Activated CD4-positive, CD25-positive, alpha-beta regulatory T cell treated with anti-CD3 and anti-CD28 coated beads, Interleukin-2, amount 50 U/mL, for 24 hours (primary cell): ENCODE measurements around the gene BRDT.

Source experiments
- ATAC-seq, 2 donors: fragments of 150-1000 bp; cut with Tn5 transposase; one replicate each; pipeline ENCODE4 v1.10.0; 2021; ENCODE audit warnings: mild to moderate bottlenecking in 1 of 2, moderate library complexity in 1 of 2

The BRDT gene

DNA sequence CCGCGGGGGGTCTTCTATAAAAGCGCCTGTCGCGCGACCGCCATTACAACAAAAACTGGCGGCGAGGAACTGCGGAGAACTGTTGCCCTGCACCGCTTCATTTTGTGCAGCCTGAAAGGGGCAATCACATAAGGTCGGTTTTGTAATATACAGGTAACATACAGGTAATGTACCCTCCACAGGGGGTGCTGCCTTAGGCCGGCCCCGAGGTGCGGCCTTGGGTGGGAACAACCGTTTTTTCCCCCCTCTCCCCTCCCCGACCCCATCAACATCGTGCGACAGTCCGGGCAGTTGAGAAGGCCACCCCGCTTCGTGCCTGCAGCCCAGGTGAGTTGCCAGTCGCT is at the start of gene BRDT:
TSS of gene BRDT (plus strand) at position 46 of the 344 bp plus-strand sequence. CDS start 13,354 bp downstream, outside the sequence.
- ATAC-seq, result no peak

DNA sequence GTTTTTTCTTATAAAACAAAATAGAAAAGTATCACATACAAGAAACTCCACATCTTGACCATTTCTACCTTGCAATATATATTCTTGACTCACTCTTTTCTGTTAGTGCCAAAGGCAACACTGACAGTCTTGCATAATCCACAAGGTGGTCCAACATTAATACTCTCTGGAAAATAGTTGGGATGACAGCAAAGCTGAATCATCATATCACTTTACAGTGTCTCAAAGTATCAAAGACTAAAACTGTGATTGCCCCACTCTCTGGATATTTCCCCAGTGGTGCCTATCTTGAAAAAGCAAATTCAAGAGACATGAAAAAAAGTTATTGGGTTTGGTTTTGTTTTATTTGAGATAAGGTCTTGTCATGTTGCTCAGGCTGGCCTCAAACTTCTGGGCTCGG is 48.6 kb upstream of the BRDT start:
- ATAC-seq, result no peak

DNA sequence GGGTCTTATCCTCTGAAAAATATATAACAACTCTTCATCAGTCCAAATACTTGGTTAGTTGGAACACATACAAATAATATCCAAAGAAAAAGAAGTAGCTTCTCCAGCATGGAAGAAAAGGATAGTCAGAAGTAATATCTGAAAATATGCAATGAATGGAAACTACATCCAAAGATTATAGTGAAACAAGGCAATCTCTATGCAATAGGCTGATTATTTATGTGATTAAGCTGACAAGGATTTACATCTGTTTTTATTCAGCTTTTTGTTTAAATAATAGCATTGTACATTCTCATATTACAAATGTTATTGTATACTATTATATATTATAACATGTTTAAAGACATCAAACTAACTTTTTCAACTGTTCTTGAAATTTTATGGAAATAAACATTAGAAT is 48.0 kb upstream of the BRDT start:
- no peak for ATAC-seq

DNA sequence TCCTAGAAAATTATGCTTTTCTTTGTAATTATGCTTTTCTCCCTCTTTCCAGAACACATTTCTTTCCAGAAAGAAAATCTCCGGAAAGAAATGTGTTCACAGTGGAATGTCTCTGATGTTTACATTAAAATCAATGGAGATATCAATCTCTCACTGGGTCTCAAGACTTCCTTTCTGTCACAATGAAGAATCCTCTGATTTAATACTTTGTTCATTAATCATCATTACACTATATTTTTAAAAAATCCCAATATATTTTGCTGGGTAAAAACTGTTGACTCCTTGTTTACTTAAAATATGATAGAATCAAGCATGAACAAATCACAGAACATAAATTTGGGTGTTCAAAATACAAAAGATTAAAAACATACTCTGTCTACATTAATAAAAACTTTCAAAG is 36.9 kb upstream of the BRDT start:
- ATAC-seq, result no peak

DNA sequence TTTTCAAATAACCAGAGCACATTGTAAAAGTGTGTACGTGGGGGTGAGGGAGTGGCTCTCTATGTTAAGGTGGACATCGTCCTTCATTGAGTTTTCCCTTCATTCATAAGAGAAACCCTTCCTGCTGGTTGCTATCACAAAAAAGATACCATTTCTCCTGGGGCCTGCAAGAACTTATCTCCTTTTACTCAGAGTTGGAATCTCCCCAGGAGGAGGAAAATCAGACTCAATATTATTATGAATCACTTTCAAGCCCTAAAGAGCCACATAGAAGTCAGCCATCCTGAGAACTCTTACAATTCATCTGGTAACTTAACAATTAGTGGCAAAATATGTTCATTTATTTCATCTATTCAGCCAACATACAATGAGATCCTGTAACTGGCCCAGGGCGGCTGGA is 36.2 kb upstream of the BRDT start:
- ATAC-seq, result no peak

DNA sequence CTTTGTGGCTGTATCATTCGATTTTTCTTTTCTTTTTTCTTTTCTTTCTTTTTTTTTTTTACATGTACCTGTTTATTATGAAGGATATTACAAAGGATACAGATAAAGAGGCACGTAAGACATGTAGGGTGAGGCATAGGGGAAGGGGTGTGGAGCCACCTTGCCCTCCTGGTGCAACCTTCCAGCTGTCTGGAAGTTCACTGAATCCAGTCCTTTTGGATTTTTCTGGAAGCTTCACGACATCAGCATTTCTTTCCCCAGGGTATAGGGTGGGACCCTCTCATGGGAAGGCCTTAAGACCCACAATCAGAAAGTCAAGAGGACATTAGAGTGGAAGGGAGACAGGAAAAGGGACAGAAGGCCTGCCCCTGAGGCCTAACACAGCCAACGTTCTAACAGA is 33.2 kb upstream of the BRDT start:
- ATAC-seq, result no peak

DNA sequence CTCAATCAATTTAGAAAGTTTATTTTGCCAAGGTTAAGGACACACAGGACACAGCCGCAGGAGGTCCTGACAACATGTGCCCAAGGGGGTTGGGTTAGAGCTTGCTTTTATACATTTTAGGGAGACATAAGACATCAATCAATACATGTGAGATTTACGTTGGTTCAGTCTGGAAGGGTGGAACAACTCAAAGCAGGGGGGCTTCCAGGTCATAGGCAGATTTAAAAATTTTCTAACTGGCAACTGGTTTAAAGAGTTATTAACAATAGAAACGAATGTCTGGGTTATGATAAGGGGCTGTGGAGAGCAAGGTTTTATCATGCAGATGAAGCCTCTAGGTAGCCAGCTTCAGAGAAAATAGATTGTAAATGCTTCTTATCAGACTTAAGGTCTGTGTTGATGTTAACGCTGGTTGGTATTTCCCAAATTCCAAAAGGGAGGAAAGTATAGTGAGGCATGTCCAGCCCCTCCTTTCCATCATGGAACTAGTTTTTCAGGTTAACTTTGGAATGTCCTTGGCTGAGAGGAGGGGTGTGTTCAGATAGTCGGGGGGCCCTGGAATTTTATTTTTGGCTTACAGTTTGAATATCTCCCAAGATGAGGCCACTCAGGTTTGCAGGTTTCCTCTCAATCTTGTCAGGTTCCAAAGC is 32.3 kb upstream of the BRDT start:
- no peak for ATAC-seq

DNA sequence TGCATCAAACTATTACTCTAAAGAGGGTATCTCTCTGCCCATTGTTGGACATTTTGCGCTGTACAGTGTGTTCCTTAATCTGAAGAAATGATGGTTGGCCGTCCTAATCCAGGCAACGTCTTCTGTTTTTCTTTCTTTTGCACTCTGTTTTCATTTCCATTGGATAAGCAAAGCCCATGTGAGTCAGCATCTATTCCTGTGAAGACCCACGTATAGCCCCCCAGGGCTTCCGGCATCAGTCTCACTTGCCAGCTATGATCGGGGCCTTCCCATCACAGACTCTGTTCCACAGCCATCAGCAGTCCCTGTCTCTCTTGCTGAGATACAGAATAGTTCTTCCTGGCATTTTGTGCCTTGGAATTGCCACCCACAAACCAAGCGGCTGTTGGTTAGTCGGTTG is 29.2 kb upstream of the BRDT start:
- no peak for ATAC-seq

DNA sequence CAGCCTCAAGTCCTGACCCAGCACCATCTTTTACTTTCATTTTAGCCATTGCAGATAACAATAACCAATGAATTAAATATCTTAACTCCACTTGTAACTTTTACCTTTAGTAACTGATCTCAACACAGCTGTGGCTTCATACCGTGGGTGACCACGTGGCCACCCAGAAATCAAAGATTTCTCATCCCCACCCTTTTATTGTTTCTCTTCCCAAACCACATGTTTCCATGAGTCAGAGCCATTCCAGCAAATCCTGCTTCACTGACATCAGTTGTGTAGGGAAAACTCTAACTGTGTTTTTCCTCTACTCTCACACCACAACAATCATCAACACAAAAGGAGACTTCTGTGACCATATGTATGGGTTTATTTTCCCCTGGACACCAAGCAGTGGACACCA is 25.1 kb upstream of the BRDT start:
- ATAC-seq, result no peak

DNA sequence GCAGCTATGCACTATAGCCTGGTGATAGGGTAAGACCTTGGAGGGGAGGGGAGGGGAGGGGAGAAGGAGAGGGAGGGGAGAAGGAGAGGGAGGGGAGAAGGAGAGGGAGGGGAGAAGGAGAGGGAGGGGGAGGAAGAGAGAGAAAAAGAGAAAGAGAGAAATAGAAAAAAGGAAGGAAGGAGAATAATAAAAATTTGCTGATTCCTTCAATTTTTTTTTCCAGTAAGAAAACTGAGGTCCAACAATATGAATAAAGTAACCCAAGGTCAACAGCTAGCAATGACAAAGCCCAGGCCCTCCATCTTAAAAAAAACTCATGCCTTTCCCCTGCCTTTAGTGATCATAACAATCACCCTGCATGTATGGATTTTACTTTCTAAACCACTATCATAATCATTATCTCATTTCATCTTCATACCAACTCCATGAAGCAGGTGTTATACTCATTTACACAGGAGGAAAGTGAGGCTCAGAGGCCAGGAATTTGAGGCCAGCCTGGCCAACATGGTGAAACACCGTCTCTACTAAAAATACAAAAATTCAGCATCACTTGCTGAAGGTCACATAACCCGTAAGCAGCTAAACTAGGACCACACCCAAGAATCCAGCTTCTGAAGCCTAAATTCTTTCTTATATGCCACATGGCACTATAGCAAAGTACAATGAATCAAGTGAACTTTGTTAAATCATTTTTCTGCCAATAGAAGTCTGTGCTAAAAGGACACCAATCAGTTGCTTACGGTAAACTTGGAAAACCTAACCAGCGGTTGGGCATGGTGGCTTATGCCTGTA is 23.4 kb upstream of the BRDT start:
- ATAC-seq, result no peak

DNA sequence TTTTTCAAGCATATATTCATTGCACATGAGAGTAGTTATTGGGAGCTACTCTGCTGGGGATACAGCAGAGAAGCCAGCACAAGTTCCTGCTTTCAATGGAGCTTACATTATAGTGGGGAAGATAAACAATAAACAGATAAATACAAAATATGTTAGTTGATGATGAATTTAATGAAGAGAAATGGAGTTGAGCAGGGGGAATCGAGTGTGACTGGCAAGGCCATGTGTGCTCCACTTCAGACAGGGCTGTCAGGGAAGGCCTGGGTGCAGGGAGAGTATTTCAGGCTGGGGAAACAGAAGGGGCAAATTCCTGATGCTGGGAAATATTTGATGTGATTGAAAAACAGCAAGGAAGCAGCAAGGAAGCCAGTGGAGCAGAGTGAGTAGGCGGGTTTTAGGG is 21.2 kb upstream of the BRDT start:
- ATAC-seq, result no peak

DNA sequence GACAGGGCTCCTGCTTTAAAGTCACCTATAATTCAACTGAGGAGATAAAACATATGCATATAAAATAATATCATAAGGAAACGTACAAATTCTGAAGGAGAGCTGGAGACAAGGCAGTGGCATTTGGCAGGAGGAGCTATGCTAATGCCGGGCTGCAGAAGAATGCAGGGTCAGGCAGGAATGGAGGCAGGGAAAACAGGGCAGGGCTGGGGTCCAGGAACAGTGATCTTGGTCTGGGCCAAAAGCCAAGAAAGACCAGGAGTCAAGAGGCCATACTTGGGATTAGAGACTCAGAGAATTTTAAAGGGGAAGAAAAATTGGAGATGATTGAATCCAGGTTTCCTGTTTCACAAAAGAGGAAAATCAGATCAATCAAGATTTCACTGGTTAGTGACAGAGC is 20.0 kb upstream of the BRDT start:
- ATAC-seq, result no peak

DNA sequence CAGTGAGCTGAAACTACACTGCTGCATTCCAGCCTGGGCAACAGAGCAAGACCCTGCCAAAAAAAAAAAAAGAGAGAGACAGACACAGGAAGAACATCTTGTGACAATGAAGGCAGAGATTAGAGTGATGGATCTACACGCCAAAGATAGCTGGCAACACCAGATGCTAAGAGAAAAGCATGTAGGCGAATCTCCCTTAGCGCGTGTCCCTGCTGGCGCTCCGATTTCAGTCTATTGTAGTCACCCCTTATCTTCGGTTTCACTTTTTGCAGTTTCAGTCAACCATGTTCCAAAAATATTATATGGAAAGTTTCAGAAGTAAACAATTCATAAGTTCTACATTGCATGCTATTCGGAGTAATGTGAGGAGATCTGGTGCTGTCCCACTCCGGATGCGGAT is 11.6 kb upstream of the BRDT start:
- no peak for ATAC-seq

DNA sequence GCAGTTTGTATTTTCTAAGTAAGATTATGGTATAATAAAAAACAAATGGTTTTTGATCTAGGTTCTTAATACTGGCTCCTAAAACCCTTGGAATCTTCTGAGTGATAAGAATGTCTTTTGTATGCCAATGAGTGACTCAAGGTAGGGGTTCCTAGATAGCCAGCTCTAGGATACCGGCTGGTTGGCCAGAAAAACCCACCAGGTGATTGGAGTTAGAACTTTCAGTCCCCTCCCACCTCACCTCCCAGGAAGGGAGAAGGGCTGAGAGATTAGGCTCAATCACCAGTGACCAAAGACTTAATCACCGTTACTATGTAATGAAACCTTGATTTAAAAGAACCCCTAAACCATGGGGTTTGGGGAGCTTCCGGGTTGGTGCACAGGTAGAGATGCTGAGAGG is 8.7 kb upstream of the BRDT start:
- ATAC-seq, result no peak

DNA sequence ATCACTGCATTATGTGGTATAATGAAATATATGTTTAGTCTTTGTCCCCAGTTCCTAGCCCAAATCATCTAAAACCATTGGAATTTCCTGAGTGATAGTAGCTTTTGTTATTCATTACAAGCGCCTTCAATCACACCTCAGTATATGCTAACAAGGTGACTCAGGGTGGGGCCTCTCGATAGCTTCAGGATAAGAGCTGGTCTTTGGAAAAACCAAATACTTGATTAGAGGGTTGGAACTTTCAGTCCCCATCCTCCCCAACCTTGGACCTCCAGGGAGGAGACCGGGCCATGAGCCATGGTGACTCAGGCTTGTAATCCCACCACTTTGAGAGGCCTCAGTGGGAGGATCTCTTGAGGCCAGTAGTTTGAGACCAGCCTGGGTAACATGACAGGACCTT is 5.1 kb upstream of the BRDT start:
- ATAC-seq, result no peak

DNA sequence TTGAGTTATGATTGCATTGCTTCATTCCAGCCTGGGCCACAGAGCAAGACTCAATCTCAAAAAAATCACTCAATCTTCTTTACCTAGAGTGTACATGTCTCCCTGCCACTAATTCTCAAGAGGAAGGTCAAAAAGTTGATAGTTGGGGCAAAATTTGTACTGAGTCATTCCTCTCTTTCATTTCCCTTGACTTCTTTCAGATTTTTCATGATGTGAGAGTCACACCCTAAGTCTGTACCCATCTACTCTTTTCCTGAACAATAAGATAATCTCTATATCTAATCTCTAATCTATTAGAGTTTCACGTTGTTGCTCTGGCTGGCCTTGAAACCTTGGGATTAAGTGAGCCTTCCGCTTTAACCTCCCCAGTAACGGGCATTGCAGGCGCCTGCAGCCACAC is 1.1 kb upstream of the BRDT start:
- no peak for ATAC-seq

DNA sequence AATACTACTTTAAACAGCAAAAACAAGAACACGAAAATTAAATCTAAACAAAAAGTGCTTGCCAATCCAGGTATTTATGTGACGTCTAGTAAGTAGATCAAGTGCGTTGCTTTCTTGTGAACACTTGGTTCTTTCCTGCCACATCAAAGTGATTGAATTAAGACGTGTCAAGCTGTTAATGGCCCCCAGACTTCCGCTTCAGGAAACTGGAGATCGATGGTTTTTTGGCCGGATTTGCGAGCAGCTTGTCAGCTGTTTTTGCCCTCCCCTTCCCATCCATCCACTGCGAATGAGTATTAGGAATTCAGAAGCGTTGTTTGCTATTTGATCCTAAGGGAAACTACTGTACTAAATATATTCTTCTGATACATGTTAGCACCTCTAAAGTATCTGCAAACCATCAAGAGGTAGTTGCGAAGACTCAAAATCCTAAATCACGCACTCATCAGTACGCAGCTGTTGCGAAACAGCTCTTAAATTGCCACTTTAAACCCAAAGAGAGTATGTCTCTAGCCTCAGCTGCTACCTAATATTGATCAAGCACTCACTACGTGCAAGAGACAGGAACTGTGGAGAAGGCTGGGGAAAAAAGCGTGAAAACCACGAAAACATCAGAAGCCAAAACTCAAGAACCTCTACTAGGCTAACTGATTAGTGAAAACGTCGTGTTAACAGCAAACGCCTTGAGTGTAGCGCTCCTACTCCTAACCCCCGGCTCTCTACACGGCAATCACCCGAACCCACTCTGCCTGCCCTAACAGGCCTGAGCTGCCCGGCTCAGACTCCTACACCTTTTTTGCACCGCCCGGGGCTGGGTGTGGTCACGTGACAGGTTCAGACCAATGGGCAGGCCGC is 473 bp upstream of the BRDT start:
- no peak for ATAC-seq

DNA sequence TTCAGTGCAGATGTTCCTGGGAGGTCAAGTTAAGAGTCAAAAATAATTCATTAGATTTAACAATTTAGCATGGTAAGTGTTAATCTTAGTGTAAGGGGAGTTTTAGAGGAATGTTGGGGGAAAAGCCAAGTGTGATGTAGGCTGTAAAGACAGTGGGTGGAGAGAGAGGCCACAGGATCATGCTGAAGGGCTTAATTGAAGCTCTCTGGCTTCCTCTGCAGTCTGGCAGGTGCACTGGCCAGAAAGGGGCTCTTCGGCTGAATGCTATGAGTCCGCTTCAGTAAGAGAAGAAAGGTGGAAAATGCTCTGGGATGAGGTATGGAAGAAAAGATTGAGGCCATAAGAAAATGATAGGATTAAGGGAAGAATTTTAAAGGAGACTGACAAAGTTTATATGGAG is 3.0 kb downstream of the BRDT start:
- ATAC-seq, result no peak

DNA sequence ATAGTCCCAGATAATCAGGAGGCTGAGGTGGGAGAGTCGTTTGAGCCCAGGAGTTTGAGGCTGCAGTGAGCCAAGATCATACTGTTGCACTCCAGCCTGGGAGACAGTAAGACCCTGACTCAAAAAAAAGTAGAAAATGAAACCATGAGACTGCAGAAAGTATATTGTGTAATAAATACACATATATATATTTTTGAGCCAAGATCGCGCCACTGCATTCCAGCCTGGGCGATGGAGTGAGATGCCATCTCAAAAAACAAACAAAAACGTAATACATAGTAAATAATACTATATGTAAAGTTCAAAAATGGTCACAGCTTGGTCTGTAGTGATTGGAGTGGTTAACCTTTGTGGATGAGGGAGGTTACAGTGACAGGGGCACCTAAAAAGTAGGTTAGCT is 9.7 kb downstream of the BRDT start:
- ATAC-seq, result no peak

DNA sequence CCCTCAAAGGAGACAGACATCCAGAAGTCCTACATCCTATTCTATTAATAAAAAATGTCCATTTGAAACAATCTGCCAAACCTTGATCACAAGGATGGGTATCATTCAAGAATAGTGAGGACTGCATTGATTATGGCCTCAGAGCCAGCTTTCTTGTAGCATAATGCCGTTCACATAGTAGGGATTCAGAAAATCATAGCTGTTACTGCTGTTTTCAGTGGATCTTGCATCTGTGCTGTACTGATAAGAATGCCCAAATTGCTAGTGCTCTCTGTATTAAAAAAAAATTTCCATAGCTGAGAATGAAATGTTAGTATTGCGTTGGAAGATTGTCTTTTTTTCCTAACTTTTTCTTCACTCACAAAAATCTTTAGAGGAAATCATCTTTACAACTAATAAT is 19.1 kb downstream of the BRDT start:
- ATAC-seq, result no peak

DNA sequence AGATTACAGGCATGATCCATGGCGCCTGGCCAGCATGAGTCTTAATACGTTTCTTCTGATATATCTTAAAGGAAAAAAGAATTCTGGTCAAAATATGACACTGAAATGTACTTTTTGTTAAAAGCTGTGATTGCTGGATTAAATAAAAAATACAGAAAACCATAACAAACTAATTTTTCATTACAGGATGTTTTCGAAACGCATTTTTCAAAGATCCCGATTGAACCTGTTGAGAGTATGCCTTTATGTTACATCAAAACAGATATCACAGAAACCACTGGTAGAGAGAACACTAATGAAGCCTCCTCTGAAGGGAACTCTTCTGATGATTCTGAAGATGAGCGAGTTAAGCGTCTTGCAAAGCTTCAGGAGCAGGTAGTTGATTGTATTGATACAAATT is 30.2 kb downstream of the BRDT start:
- ATAC-seq, result no peak

DNA sequence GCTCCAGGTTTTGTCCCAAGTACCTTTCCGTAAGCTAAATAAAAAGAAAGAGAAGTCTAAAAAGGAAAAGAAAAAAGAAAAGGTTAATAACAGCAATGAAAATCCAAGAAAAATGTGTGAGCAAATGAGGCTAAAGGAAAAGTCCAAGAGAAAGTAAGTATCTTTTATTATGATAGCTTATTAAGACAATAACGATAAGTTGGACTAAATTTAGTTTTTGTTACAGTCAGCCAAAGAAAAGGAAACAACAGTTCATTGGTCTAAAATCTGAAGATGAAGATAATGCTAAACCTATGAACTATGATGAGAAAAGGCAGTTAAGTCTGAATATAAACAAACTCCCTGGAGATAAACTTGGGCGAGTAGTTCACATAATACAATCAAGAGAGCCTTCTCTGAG is 31.5 kb downstream of the BRDT start:
- no peak for ATAC-seq

DNA sequence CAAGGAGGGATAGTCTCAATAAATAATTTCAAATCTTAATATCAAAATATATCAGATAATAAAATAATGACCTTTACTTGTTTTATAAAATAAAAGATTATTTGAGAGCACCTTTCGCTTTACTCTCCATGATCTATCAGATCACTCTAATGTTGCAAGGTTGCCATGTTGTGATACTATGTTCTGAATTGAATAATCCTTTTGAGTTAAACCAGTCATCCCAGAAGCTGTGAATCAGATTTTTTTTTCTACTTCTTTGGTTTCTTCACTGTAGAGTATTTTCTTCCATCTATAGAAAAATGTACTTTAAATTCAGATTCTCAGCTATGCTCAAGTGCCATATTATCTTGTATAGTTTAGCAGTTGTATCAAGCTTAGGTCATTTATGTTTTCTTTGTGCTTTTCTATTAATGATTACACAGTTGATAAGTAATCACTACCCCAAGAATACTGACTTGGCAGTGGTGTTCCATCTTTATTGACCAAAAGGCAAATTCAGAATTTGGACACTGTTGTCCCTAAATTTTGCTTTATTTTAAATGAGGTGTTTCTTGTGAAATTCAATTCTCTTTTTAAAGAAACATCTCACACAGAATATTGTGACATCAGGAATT is 32.9 kb downstream of the BRDT start:
- ATAC-seq, result no peak

DNA sequence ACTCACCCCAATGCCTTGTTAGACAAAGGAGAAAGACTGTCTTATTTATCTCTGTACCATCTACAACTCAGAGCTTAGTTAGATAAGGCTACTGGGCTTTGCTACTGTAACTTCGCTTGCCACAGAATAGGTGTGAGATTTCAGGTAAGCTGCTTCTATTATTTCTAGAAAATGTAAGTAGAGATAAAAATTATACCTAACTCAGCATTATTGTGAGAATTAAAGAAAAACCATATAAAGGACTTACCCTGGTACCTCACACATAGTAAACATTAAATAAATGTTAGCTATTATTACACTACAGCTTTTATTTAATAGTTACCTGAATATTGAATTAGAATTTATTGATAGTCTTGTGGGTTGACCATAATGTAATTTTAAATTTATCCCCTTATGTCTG is 44.1 kb downstream of the BRDT start:
- ATAC-seq, result no peak
